Astrocyte (in vitro differentiated cells and primary cell): Measurements from ENCODE around the gene C12orf43. TPM values are rescaled to one million over a fixed set of nuclear protein-coding genes. Genes with fewer than 3 reads are reported as not detected.

Source experiments
- DNase-seq: peaks from one replicate; pipeline ENCODE4 v3.0.0-alpha.2; 2010; ENCODE audit warnings: low read depth
- FAIRE-seq: peaks from 2 replicates; lab custom pipeline; 2011; peaks lifted over from hg19 to GRCh38; lab: Jason Lieb, UNC
- H2AFZ ChIP-seq: 2 replicates; pipeline ENCODE4 v1.6.0; 2012; ENCODE audit warnings: low read depth, low read length, inconsistent platforms
- H3K27ac ChIP-seq: 2 replicates; pipeline ENCODE4 v1.5.1; 2011; ENCODE audit warnings: low read depth, low read length, inconsistent platforms
- H3K27me3 ChIP-seq: 2 replicates; pipeline ENCODE4 v1.6.0; 2011; ENCODE audit warnings: low read length, inconsistent platforms; ENCODE audit not compliant: insufficient read depth
- H3K36me3 ChIP-seq: 2 replicates; pipeline ENCODE4 v1.5.1; 2011; ENCODE audit warnings: low read length, inconsistent platforms; ENCODE audit not compliant: insufficient read depth
- H3K4me1 ChIP-seq: 2 replicates; pipeline ENCODE4 v1.5.1; 2011; ENCODE audit warnings: low read length, inconsistent platforms; ENCODE audit not compliant: insufficient read depth
- H3K4me2 ChIP-seq: 2 replicates; pipeline ENCODE4 v1.6.0; 2012; ENCODE audit warnings: low read length, inconsistent platforms
- H3K4me3 ChIP-seq: 2 replicates; pipeline ENCODE4 v1.5.1; 2011; ENCODE audit warnings: low read depth, mild to moderate bottlenecking, low read length, inconsistent platforms; ENCODE audit not compliant: insufficient read depth
- H3K79me2 ChIP-seq: 2 replicates; pipeline ENCODE4 v1.6.0; 2012; ENCODE audit warnings: mild to moderate bottlenecking, low read length, inconsistent platforms; ENCODE audit not compliant: insufficient read depth
- H3K9ac ChIP-seq: 2 replicates; pipeline ENCODE4 v1.6.0; 2012; ENCODE audit warnings: mild to moderate bottlenecking, low read length, inconsistent platforms
- H3K9me3 ChIP-seq: 2 replicates; pipeline ENCODE4 v1.5.1; 2012; ENCODE audit warnings: low read depth, mild to moderate bottlenecking, low read length, inconsistent platforms; ENCODE audit not compliant: insufficient read depth
- H4K20me1 ChIP-seq: 2 replicates; pipeline ENCODE4 v1.6.0; 2012; ENCODE audit warnings: low read length, inconsistent platforms; ENCODE audit not compliant: insufficient read depth
- H3K27ac Mint-ChIP-seq: one replicate; pipeline ENCODE4 v1.8.0; 2021; ENCODE audit warnings: mild to moderate bottlenecking, mixed read lengths; ENCODE audit not compliant: unreplicated experiment
- H3K27me3 Mint-ChIP-seq: one replicate; pipeline ENCODE4 v1.8.0; 2021; ENCODE audit warnings: low read depth, mixed read lengths; ENCODE audit not compliant: unreplicated experiment
- H3K36me3 Mint-ChIP-seq: one replicate; pipeline ENCODE4 v1.8.0; 2021; ENCODE audit warnings: low read depth, mixed read lengths; ENCODE audit not compliant: unreplicated experiment
- H3K4me1 Mint-ChIP-seq: one replicate; pipeline ENCODE4 v1.8.0; 2021; ENCODE audit warnings: low read depth, mixed read lengths; ENCODE audit not compliant: unreplicated experiment
- H3K4me3 Mint-ChIP-seq: one replicate; pipeline ENCODE4 v1.8.0; 2021; ENCODE audit warnings: mild to moderate bottlenecking, moderate library complexity, mixed read lengths; ENCODE audit not compliant: unreplicated experiment
- H3K9me3 Mint-ChIP-seq: one replicate; pipeline ENCODE4 v1.8.0; 2021; ENCODE audit warnings: mild to moderate bottlenecking, mixed read lengths; ENCODE audit not compliant: unreplicated experiment
- EZH2 ChIP-seq: IDR thresholded peaks from 2 replicates; pipeline ENCODE4 v1.6.1; 2012; ENCODE audit warnings: mild to moderate bottlenecking, low read length, inconsistent platforms; ENCODE audit not compliant: insufficient read depth
- total RNA-seq: library from RNA; stranded (reverse); gene quantifications from 2 replicates; pipeline ENCODE4 v1.2.1, GENCODE V29; 2021
- TF ChIP-seq, protein P1 (sequence below): IDR thresholded peaks from 2 replicates; pipeline ENCODE4 v1.5.1; 2011; ENCODE audit warnings: low read depth, mild to moderate bottlenecking, inconsistent platforms, low read length, moderate library complexity; ENCODE audit not compliant: insufficient read depth

Gene C12orf43
- total RNA-seq, 1 donor from 2014 or later, result 16.2 TPM

DNA sequence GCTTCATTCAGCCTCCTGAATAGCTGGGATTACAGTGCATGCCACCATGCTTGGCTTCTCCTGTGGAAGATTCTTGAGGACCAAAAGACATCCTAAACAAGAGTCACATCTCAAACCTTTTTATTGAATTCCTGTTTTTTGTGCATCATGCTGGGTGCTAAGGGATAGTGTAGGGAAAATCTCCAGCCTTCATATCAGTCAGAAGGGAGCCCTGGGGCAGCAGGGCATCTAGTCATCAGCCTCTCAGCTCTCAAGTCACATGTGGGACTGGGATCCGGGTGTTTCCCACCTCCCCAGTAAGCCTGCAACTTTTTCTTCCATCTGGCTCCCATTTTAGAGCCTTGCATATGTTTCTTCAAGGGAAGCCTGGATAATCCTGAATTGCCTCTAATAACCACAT is 47.8 kb upstream of the C12orf43 start:
- H3K4me1 Mint-ChIP-seq, result no peaks in the 10 kb centered on the region
- peaks cover 17% of the 10 kb centered on the region for H3K27me3 Mint-ChIP-seq
- H3K4me3 Mint-ChIP-seq, result no peak overlapping the region
- Histone ChIP-seq H3K27me3 (peaks cover 7% of the 10 kb centered on the region), H3K9ac (no peak overlapping the region), H3K79me2 (no peaks in the 10 kb centered on the region), H3K36me3 (no peaks in the 10 kb centered on the region), H4K20me1 (no peaks in the 10 kb centered on the region), H2AFZ (no peak overlapping the region), H3K9me3 (no peaks in the 10 kb centered on the region), H3K27ac (no peak overlapping the region), H3K4me3 (no peak overlapping the region), H3K4me2 (no peak overlapping the region), H3K4me1 (no peaks in the 10 kb centered on the region)
- H3K27ac Mint-ChIP-seq, result no peak overlapping the region
- no peaks in the 10 kb centered on the region for H3K9me3 Mint-ChIP-seq
- DNase-seq (no peak), FAIRE-seq (no peak)
- H3K36me3 Mint-ChIP-seq, result no peaks in the 10 kb centered on the region
- no peak for TF ChIP-seq EZH2
- TF ChIP-seq, protein P1, sequence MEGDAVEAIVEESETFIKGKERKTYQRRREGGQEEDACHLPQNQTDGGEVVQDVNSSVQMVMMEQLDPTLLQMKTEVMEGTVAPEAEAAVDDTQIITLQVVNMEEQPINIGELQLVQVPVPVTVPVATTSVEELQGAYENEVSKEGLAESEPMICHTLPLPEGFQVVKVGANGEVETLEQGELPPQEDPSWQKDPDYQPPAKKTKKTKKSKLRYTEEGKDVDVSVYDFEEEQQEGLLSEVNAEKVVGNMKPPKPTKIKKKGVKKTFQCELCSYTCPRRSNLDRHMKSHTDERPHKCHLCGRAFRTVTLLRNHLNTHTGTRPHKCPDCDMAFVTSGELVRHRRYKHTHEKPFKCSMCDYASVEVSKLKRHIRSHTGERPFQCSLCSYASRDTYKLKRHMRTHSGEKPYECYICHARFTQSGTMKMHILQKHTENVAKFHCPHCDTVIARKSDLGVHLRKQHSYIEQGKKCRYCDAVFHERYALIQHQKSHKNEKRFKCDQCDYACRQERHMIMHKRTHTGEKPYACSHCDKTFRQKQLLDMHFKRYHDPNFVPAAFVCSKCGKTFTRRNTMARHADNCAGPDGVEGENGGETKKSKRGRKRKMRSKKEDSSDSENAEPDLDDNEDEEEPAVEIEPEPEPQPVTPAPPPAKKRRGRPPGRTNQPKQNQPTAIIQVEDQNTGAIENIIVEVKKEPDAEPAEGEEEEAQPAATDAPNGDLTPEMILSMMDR, result no peak

DNA sequence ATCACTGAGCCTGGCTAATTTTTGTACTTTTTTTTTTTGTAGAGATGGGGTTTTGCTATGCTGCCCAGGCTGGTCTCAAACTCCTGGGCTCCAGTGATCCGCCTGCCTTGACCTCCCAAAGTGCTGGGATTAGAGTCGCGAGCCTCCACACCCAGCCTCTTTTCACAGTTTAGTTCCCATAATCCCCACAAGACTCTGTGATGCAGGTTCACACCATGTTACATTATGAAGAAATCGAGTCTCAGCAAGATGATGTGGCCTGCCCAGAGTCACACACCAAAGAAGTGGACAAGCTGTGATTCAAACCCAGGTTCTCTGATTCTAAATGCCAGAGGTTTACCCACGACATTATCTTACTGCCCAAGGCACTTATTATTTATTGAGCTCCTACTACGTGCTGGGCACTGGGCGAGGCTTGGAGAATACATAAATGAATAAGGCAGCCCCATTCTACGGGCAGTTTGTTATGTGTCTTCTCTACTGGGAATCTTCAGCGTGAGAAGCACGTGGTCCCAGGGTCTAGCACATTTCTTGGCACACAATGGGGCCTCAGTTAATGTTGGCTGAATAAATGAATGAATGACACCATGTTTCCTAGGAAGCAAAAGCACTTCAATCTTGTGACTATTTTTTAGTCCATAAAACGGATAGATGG is 46.2 kb upstream of the C12orf43 start:
- H3K9me3 ChIP-seq, result no peaks in the 10 kb centered on the region
- Mint-ChIP-seq H3K9me3 (no peaks in the 10 kb centered on the region), H3K27ac (no peak overlapping the region), H3K4me1 (no peaks in the 10 kb centered on the region), H3K36me3 (no peaks in the 10 kb centered on the region), H3K27me3 (peaks cover 13% of the 10 kb centered on the region), H3K4me3 (no peak overlapping the region)
- no peaks in the 10 kb centered on the region for H3K36me3 ChIP-seq
- DNase-seq, result no peak
- H3K9ac ChIP-seq, result no peak overlapping the region
- H3K4me3 ChIP-seq, result no peak overlapping the region
- H3K79me2 ChIP-seq, result no peaks in the 10 kb centered on the region
- no peak overlapping the region for H2AFZ ChIP-seq
- no peak overlapping the region for H3K4me2 ChIP-seq
- no peak for TF ChIP-seq EZH2
- TF ChIP-seq, protein P1, result no peak
- peaks cover 11% of the 10 kb centered on the region for H3K27me3 ChIP-seq
- H3K4me1 ChIP-seq, result no peaks in the 10 kb centered on the region
- no peak overlapping the region for H3K27ac ChIP-seq
- H4K20me1 ChIP-seq, result no peaks in the 10 kb centered on the region
- no peak for FAIRE-seq

DNA sequence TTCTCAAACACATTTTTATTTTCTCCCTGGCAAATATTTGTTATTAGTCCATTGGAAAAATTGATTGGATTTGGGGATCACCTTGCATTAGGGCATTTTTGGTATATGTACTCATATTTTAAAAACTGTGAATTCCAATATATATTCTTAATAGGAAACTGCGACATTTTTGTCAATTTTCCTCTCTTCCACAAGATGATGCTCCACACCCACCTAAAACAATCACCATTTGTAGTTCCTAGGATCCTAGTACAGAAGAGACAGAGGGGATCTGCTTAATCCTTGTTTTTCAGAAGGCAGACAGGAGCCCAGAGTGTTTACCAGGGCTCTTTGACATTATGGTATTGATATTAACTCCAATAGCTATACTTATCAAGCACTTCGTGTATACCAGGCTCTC is 45.5 kb upstream of the C12orf43 start:
- no peak overlapping the region for H3K27ac Mint-ChIP-seq

More for the DNA sequence above, 45.5 kb upstream of the C12orf43 start:
- Histone ChIP-seq H3K27ac (no peak overlapping the region), H3K79me2 (no peaks in the 10 kb centered on the region), H2AFZ (no peak overlapping the region), H3K27me3 (peaks cover 13% of the 10 kb centered on the region), H3K4me3 (no peak overlapping the region), H3K4me1 (no peaks in the 10 kb centered on the region), H4K20me1 (no peaks in the 10 kb centered on the region), H3K9ac (no peak overlapping the region), H3K9me3 (no peaks in the 10 kb centered on the region), H3K36me3 (no peaks in the 10 kb centered on the region), H3K4me2 (no peak overlapping the region)
- FAIRE-seq (no peak), DNase-seq (no peak)
- no peaks in the 10 kb centered on the region for H3K4me1 Mint-ChIP-seq
- H3K27me3 Mint-ChIP-seq, result peaks cover 12% of the 10 kb centered on the region
- no peak overlapping the region for H3K4me3 Mint-ChIP-seq
- no peaks in the 10 kb centered on the region for H3K36me3 Mint-ChIP-seq
- no peaks in the 10 kb centered on the region for H3K9me3 Mint-ChIP-seq
- TF ChIP-seq, protein P1, result peak; percentile 31
- TF ChIP-seq EZH2, result no peak
